GM21717 (cell line): ENCODE data around the gene CUX1.
A peak's percentile ranks its signal among the peaks of the same experiment; 100 is the strongest.
"Not testable (repeated sequence)": the region's sequence is repeated elsewhere in the genome, so short reads cannot be mapped to it uniquely, and the experiment has no call there.

Experiments
- ATAC-seq: cut with Tn5 transposase; IDR thresholded peaks from one replicate; pipeline ENCODE4 v1.9.1; 2021; ENCODE audit warnings: mild to moderate bottlenecking, moderate library complexity; ENCODE audit not compliant: unreplicated experiment

CUX1 gene

GRCh38 chr7:102117743-102118142 lies 300.3 kb downstream of the CUX1 start:
- ATAC-seq, result no peak

GRCh38 chr7:102119213-102119651 lies 301.8 kb downstream of the CUX1 start:
- no peak for ATAC-seq

- no peak for ATAC-seq
These were observed 302.5 kb downstream of the CUX1 start for GRCh38 chr7:102119925-102120324.

GRCh38 chr7:102120666-102121195 lies 303.3 kb downstream of the CUX1 start:
- no peak for ATAC-seq

- ATAC-seq, result no peak
These were observed 304.6 kb downstream of the CUX1 start for GRCh38 chr7:102122026-102122425.

GRCh38 chr7:102125127-102125596 lies 307.7 kb downstream of the CUX1 start:
- no peak for ATAC-seq

GRCh38 chr7:102128303-102128702 lies 310.9 kb downstream of the CUX1 start:
- ATAC-seq, result no peak

GRCh38 chr7:102129636-102130370 lies 312.4 kb downstream of the CUX1 start:
- ATAC-seq, result no peak

- no peak for ATAC-seq
These were observed 314.9 kb downstream of the CUX1 start for GRCh38 chr7:102132209-102132752.

GRCh38 chr7:102138676-102139075 lies 321.2 kb downstream of the CUX1 start:
- ATAC-seq, result no peak

- peak; percentile 49 for ATAC-seq
These were observed 323.5 kb downstream of the CUX1 start for GRCh38 chr7:102140952-102141370.

- ATAC-seq, result not testable (repeated sequence)
These were observed 325.0 kb downstream of the CUX1 start for GRCh38 chr7:102142433-102142832.

GRCh38 chr7:102146122-102146521 lies 328.7 kb downstream of the CUX1 start:
- ATAC-seq, result no peak

GRCh38 chr7:102147008-102147407 lies 329.6 kb downstream of the CUX1 start:
- ATAC-seq, result no peak

GRCh38 chr7:102148799-102149198 lies 331.4 kb downstream of the CUX1 start:
- ATAC-seq, result no peak

- ATAC-seq, result no peak
These were observed 332.0 kb downstream of the CUX1 start for GRCh38 chr7:102149416-102149815.

- ATAC-seq, result no peak
These were observed 332.8 kb downstream of the CUX1 start for GRCh38 chr7:102150266-102150665.

GRCh38 chr7:102152672-102153598 lies 335.5 kb downstream of the CUX1 start:
- ATAC-seq, result no peak

- no peak for ATAC-seq
These were observed 336.1 kb downstream of the CUX1 start for GRCh38 chr7:102153599-102153946.

- ATAC-seq, result no peak
These were observed 337.0 kb downstream of the CUX1 start for GRCh38 chr7:102154425-102154824.

GRCh38 chr7:102155821-102156441 lies 338.5 kb downstream of the CUX1 start:
- no peak for ATAC-seq
